ENCODE data around the gene HPCAL1.

Gene HPCAL1

GRCh38 chr2:10383960-10384734 lies 81.4 kb downstream of the HPCAL1 start:
- Histone ChIP-seq H3K4me2 (ENCODE audit: low read depth, low read length, poor library complexity, severe bottlenecking) (no peak overlapping the region), H3F3A (ENCODE audit: insufficient read depth) (peaks cover 5% of the 10 kb centered on the region), H4K20me1 (ENCODE audit: low read depth, low read length) (no peaks in the 10 kb centered on the region), H3K4me3 (ENCODE audit: insufficient read depth, low read length, poor library complexity, severe bottlenecking) (no peak overlapping the region), H3K36me3 (ENCODE audit: low read length) (no peaks in the 10 kb centered on the region), H3K9ac (ENCODE audit: low read length) (no peak overlapping the region), H3K27me3 (ENCODE audit: low read length) (no peaks in the 10 kb centered on the region), H3K9me3 (ENCODE audit: insufficient read depth, low read length) (no peaks in the 10 kb centered on the region), H2AFZ (ENCODE audit: low read depth, low read length, severe bottlenecking) (no peak overlapping the region), H3K27ac (ENCODE audit: low read depth, low read length) (no peak overlapping the region), H3K9me2 (replicated peaks; ENCODE audit: insufficient read depth, low read length) (no peaks in the 10 kb centered on the region), H3K79me2 (ENCODE audit: insufficient read depth, low read length) (no peaks in the 10 kb centered on the region)
- TF ChIP-seq, protein P1, sequence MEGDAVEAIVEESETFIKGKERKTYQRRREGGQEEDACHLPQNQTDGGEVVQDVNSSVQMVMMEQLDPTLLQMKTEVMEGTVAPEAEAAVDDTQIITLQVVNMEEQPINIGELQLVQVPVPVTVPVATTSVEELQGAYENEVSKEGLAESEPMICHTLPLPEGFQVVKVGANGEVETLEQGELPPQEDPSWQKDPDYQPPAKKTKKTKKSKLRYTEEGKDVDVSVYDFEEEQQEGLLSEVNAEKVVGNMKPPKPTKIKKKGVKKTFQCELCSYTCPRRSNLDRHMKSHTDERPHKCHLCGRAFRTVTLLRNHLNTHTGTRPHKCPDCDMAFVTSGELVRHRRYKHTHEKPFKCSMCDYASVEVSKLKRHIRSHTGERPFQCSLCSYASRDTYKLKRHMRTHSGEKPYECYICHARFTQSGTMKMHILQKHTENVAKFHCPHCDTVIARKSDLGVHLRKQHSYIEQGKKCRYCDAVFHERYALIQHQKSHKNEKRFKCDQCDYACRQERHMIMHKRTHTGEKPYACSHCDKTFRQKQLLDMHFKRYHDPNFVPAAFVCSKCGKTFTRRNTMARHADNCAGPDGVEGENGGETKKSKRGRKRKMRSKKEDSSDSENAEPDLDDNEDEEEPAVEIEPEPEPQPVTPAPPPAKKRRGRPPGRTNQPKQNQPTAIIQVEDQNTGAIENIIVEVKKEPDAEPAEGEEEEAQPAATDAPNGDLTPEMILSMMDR (IDR thresholded peaks at IDR 0.05; ENCODE audit: insufficient read depth, low read length, poor library complexity, severe bottlenecking): no peak
- TF ChIP-seq EZH2phosphoT487 (conservative IDR thresholded peaks at IDR 0.05; ENCODE audit: low read length): no peak

DNA sequence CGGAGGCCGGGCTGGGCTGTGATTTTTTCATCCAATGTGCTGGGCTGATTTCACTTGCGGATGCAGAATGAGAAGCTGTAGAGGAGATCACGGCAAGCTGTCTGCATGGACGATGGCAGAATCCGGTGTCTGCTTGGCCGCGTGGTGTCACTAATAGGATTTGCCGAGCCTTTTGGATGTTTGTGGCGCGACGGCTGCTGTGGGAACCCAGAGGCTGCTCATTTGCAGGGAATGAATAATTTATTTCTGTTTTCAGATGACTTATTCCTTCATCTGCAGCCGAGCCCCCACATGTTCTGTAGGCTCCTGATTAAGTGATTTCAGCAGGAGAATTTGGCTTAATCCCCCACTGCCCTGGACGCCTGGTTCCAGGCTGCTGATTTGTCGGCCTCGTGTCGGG lies 82.8 kb downstream of the HPCAL1 start:
- no peak for TF ChIP-seq EZH2phosphoT487 (conservative IDR thresholded peaks at IDR 0.05; ENCODE audit: low read length)
- TF ChIP-seq, protein P1 (IDR thresholded peaks at IDR 0.05; ENCODE audit: insufficient read depth, low read length, poor library complexity, severe bottlenecking): no peak
- no peak overlapping the region for H3K4me3 ChIP-seq (ENCODE audit: insufficient read depth, low read length, poor library complexity, severe bottlenecking)
- H2AFZ ChIP-seq (ENCODE audit: low read depth, low read length, severe bottlenecking): no peak overlapping the region
- no peaks in the 10 kb centered on the region for H3K79me2 ChIP-seq (ENCODE audit: insufficient read depth, low read length)
- no peak overlapping the region for H3K9ac ChIP-seq (ENCODE audit: low read length)
- no peak overlapping the region for H3K27ac ChIP-seq (ENCODE audit: low read depth, low read length)
- no peaks in the 10 kb centered on the region for H3K27me3 ChIP-seq (ENCODE audit: low read length)
- no peak overlapping the region for H3K4me2 ChIP-seq (ENCODE audit: low read depth, low read length, poor library complexity, severe bottlenecking)
- H3K9me2 ChIP-seq (replicated peaks; ENCODE audit: insufficient read depth, low read length): no peaks in the 10 kb centered on the region
- H3K36me3 ChIP-seq (ENCODE audit: low read length): no peaks in the 10 kb centered on the region
- no peaks in the 10 kb centered on the region for H4K20me1 ChIP-seq (ENCODE audit: low read depth, low read length)
- peaks cover 5% of the 10 kb centered on the region for H3F3A ChIP-seq (ENCODE audit: insufficient read depth)
- no peaks in the 10 kb centered on the region for H3K9me3 ChIP-seq (ENCODE audit: insufficient read depth, low read length)

GRCh38 chr2:10385933-10386773 lies 83.4 kb downstream of the HPCAL1 start:
- no peaks in the 10 kb centered on the region for H3K79me2 ChIP-seq (ENCODE audit: insufficient read depth, low read length)
- H2AFZ ChIP-seq (ENCODE audit: low read depth, low read length, severe bottlenecking): no peak overlapping the region
- no peaks in the 10 kb centered on the region for H4K20me1 ChIP-seq (ENCODE audit: low read depth, low read length)
- H3K36me3 ChIP-seq (ENCODE audit: low read length): no peaks in the 10 kb centered on the region
- H3F3A ChIP-seq (ENCODE audit: insufficient read depth): peaks cover 5% of the 10 kb centered on the region
- TF ChIP-seq EZH2phosphoT487 (conservative IDR thresholded peaks at IDR 0.05; ENCODE audit: low read length): no peak
- TF ChIP-seq, protein P1 (IDR thresholded peaks at IDR 0.05; ENCODE audit: insufficient read depth, low read length, poor library complexity, severe bottlenecking): no peak
- H3K9ac ChIP-seq (ENCODE audit: low read length): no peak overlapping the region
- no peak overlapping the region for H3K4me3 ChIP-seq (ENCODE audit: insufficient read depth, low read length, poor library complexity, severe bottlenecking)
- H3K27me3 ChIP-seq (ENCODE audit: low read length): no peaks in the 10 kb centered on the region
- H3K9me2 ChIP-seq (replicated peaks; ENCODE audit: insufficient read depth, low read length): no peaks in the 10 kb centered on the region
- no peak overlapping the region for H3K27ac ChIP-seq (ENCODE audit: low read depth, low read length)
- no peak overlapping the region for H3K4me2 ChIP-seq (ENCODE audit: low read depth, low read length, poor library complexity, severe bottlenecking)
- no peaks in the 10 kb centered on the region for H3K9me3 ChIP-seq (ENCODE audit: insufficient read depth, low read length)

Data from SU-DHL-6 (cell line).